ENCODE measurements around the gene EFNA5.
"Not testable (repeated sequence)": the region's sequence is repeated elsewhere in the genome, so short reads cannot be mapped to it uniquely, and the experiment has no call there.

Gene EFNA5

DNA sequence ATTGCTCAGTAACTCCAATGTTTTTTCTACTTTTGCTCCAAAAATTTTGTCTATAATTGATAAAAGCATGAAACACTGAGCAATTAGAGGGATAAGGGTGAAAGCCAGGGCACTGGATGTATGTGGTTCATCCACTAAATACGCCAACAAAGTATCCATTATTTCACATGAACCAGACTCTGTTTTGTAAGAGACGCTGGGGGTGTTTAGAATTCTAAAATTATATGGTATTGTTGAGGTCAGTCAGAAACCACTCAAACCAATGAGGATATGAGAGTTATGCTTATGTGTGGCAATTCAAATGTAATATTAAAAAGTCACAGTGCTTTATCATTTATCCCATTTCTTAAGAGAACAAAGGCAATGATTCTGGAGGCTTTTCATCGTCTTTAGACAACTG, 220.2 kb downstream of the EFNA5 start:
- no peak for DNase-seq

- DNase-seq = no peak
Measured at GRCh38 chr5:107449369-107449768, 221.4 kb downstream of the EFNA5 start.

- no peak for DNase-seq
Measured at GRCh38 chr5:107447587-107447986, 223.2 kb downstream of the EFNA5 start.

DNA sequence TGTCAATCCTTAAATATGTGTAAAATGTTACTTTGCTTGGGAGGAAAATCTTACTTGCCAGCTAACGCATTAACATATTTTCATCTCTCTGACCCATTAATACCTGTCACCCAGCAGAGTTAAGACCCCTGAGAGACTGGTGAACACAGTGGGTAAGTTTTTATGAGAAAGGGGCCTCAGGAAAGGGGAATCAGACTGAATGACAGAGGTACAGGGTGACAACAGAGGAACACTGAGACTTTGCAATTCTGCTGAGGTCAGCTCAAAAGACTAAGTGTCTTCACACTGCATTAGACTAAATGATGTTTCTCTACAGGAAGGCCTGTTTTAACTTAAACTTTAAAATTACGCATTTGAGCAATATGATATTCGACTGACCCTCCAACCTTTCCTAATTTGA, 223.8 kb downstream of the EFNA5 start:
- DNase-seq = no peak

- no peak for DNase-seq
Measured at GRCh38 chr5:107444300-107444699, 226.4 kb downstream of the EFNA5 start.

DNA sequence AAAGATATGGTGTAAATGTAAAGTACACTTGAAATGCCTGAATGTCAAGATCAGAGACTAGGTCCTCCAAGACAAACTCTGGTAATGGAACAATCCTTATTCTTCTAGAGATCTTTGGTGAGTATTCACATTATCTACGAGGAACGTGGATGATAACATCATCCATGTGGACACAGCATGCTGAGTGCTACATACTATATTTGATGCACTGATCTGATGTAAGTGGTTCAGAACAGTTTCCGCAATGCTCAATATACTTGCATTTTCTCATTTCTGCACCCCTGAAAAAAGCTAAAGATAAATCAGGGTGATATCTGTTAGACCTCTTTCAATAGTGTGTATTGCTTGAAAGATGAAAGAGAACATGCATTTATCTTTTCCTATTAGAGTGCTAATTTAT, 226.8 kb downstream of the EFNA5 start:
- no peak for DNase-seq

- no peak for DNase-seq
Measured at GRCh38 chr5:107442452-107442851, 228.3 kb downstream of the EFNA5 start.

GRCh38 chr5:107439832-107440231, 230.9 kb downstream of the EFNA5 start:
- DNase-seq = no peak

DNA sequence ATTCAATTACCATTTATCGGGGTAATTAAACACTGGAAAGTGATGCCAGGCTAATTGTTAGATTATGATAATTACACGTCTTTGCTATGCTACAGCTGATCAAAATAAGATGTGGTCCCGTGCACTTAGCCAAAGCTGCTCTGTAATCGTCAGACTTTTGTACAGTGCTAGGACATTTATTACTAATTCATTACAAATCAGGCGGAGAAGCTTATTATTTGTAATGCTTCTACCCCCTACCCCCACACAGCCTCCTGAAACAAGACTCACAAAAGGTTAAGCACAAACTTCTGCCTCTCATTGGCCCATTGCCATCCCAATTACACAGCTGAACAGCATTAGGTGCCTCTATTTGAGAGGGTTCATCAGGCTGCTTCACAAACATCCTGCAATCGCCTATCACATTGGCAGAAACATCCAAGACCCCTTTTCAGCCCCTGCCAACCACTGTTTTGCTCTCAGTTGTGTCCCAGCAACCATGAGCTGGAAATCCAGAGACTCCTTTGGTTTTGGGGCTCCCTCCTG, 232.7 kb downstream of the EFNA5 start:
- no peak for DNase-seq

- no peak for DNase-seq
Measured at GRCh38 chr5:107437154-107437553, 233.6 kb downstream of the EFNA5 start.

DNA sequence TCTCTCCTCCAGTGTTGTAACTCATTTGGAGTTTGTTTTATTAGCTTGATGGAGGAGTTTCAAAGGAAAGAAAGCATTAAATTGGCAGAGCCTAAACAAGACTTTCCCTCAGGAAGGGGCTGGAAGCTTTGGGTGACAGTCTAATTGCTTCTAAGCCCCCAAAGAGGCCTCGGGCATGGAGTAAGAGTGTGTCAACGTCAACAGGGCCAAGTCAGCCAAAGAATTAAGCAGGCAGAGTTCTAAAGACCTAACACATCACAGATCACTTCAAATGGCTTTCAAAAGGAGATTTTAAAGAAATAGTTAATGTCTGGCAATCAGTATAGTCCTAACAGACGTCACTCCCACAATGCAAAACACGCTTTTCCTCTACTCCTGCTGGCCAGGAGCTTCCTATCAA, 234.5 kb downstream of the EFNA5 start:
- DNase-seq = no peak

- no peak for DNase-seq
Measured at GRCh38 chr5:107435061-107435460, 235.7 kb downstream of the EFNA5 start.

GRCh38 chr5:107433646-107434045, 237.1 kb downstream of the EFNA5 start:
- DNase-seq = not testable (repeated sequence)

- DNase-seq = no peak
Measured at GRCh38 chr5:107431998-107432397, 238.7 kb downstream of the EFNA5 start.

- DNase-seq = no peak
Measured at GRCh38 chr5:107431536-107431935, 239.2 kb downstream of the EFNA5 start.

- DNase-seq = no peak
Measured at GRCh38 chr5:107430071-107430625, 240.6 kb downstream of the EFNA5 start.

- no peak for DNase-seq
Measured at GRCh38 chr5:107428303-107428813, 242.4 kb downstream of the EFNA5 start.

GRCh38 chr5:107426872-107427271, 243.9 kb downstream of the EFNA5 start:
- no peak for DNase-seq

GRCh38 chr5:107426209-107426608, 244.5 kb downstream of the EFNA5 start:
- DNase-seq = no peak

GRCh38 chr5:107425541-107426031, 245.2 kb downstream of the EFNA5 start:
- no peak for DNase-seq

DNA sequence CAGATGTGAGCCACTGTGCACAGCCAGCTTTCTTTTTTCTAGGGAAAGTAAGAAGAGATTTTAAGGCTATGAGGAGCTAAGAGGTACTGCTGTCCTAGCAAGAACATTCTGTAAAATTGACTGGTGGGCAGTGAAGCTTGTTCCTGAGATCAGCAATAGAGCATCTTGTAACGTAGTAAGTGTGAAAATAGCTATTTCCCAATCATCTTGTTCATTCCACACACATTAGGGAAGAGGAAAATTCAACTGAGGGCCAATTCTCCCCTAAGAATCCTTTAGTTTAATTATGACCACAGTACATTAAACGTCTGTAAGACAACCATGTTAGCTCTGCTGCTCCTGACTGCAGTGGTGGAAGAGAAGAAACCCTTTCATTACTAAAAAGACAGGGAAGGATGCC, 246.2 kb downstream of the EFNA5 start:
- DNase-seq = no peak

DNA sequence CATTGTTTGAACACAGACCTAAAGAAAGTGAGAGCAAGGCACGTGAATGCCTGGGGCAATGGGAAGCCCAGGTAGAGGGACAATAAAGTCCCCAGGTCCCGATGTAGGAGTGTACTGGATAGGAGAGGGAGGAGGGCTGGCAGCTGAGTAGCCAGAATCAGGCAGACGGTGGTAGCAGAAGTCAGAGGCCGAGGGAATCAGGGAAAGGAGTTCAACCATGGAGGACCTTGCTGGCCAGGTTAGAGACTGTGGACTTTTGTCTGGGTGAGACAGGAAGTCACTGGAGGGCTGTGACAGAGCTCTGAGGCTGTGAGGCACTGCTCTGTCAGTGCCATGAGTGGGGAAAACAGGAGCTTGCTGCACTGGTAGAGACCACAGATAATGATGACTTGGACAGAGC, 248.2 kb downstream of the EFNA5 start:
- no peak for DNase-seq

DNA sequence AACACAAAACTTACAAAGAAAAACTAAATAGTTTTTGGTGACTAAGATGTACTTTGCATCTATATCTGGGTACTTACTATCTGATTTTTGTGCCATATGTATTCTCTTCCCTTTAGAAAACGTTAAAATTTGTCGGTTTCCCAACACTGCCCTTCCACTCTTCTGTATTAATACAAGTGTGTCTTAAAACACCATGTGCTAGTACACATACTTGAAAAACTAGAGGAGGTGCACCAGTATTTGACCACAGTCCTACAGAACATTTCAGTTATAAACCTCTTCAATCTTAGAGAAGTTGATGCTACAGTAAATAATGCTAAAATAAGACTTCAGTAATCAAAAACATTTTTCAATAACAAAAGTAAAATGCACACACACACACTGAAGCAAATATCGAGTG, 251.2 kb downstream of the EFNA5 start:
- DNase-seq = no peak

GRCh38 chr5:107418902-107419301, 251.8 kb downstream of the EFNA5 start:
- no peak for DNase-seq

GRCh38 chr5:107418071-107418470, 252.7 kb downstream of the EFNA5 start:
- no peak for DNase-seq
